Mucosa of rectum (tissue), 2 donors: Measurements from ENCODE around the gene PDZRN4.
A peak's percentile ranks its signal among the peaks of the same experiment; 100 is the strongest.
"Not testable (repeated sequence)": the region's sequence is repeated elsewhere in the genome, so short reads cannot be mapped to it uniquely, and the experiment has no call there.

ENCODE experiments used
- H3K27ac ChIP-seq, 2 donors: one replicate each; pipeline ENCODE4 v1.7.0; 2013; ENCODE audit warnings: inconsistent platforms in 2 of 2, low read depth in 2 of 2, low read length in 2 of 2
- H3K27me3 ChIP-seq, 2 donors: one replicate each; pipeline ENCODE4 v1.7.0; 2013; ENCODE audit warnings: low read length in 2 of 2; ENCODE audit not compliant: control insufficient read depth in 2 of 2, insufficient read depth in 2 of 2
- H3K36me3 ChIP-seq, 2 donors: one replicate each; pipeline ENCODE4 v1.7.0; 2013; ENCODE audit warnings: low read length in 2 of 2; ENCODE audit not compliant: control insufficient read depth in 2 of 2, insufficient read depth in 2 of 2
- H3K4me1 ChIP-seq, 2 donors: one replicate each; pipeline ENCODE4 v1.7.0; 2013; ENCODE audit warnings: low read length in 2 of 2, mild to moderate bottlenecking in 1 of 2; ENCODE audit not compliant: control insufficient read depth in 2 of 2, insufficient read depth in 2 of 2
- H3K4me3 ChIP-seq, 2 donors: one replicate each; pipeline ENCODE4 v1.7.0; 2013; ENCODE audit warnings: low read length in 2 of 2
- H3K9ac ChIP-seq, 2 donors: one replicate each; pipeline ENCODE4 v1.7.0; 2013; ENCODE audit warnings: low read length in 2 of 2, low read depth in 1 of 2, mild to moderate bottlenecking in 1 of 2
- H3K9me3 ChIP-seq, 2 donors: one replicate each; pipeline ENCODE4 v1.7.0; 2013; ENCODE audit warnings: low read length in 2 of 2; ENCODE audit not compliant: control insufficient read depth in 2 of 2
- donor health status: healthy.
- donor health status: Normal muscosa, but diverticular disease.

PDZRN4 gene

GRCh38 chr12:41186026-41186425, 2.1 kb upstream of the PDZRN4 start:
- no peaks in the 10 kb centered on the region for H3K36me3 ChIP-seq
- no peaks in the 10 kb centered on the region for H3K9me3 ChIP-seq
- peaks cover 0 to 2% of the 10 kb centered on the region in 2 donors for H3K4me1 ChIP-seq
- no peak overlapping the region for H3K27ac ChIP-seq
- no peak overlapping the region for H3K9ac ChIP-seq
- H3K27me3 ChIP-seq = peaks cover 11 to 14% of the 10 kb centered on the region in 2 donors
- no peak overlapping the region for H3K4me3 ChIP-seq

GRCh38 chr12:41188841-41189394, 798 bp downstream of the PDZRN4 start:
- no peaks in the 10 kb centered on the region for H3K9me3 ChIP-seq
- peaks cover 11 to 14% of the 10 kb centered on the region in 2 donors for H3K27me3 ChIP-seq
- H3K4me1 ChIP-seq = peaks cover 0 to 2% of the 10 kb centered on the region in 2 donors
- H3K9ac ChIP-seq = no peak overlapping the region
- H3K27ac ChIP-seq = peak overlapping the region; percentile 36 to 49
- no peaks in the 10 kb centered on the region for H3K36me3 ChIP-seq
- peak overlapping the region; percentile 3 to 64 for H3K4me3 ChIP-seq

GRCh38 chr12:41189395-41190251, 1.5 kb downstream of the PDZRN4 start:
- Histone ChIP-seq H3K9me3 (no peaks in the 10 kb centered on the region), H3K27ac (peak overlapping the region; percentile 36 to 49), H3K27me3 (peaks cover 11 to 14% of the 10 kb centered on the region in 2 donors), H3K36me3 (no peaks in the 10 kb centered on the region), H3K4me1 (peaks cover 0 to 2% of the 10 kb centered on the region in 2 donors), H3K4me3 (peak overlapping the region; percentile 36 to 64), H3K9ac (no peak overlapping the region)

GRCh38 chr12:41190338-41190737, 2.2 kb downstream of the PDZRN4 start:
- Histone ChIP-seq H3K27ac (no peak overlapping the region), H3K36me3 (no peaks in the 10 kb centered on the region)

GRCh38 chr12:41191549-41191948, 3.4 kb downstream of the PDZRN4 start:
- H3K27me3 ChIP-seq = peaks cover 11 to 14% of the 10 kb centered on the region in 2 donors
- not testable (repeated sequence) for H3K4me3 ChIP-seq, H3K9me3 ChIP-seq, H3K27ac ChIP-seq, H3K36me3 ChIP-seq, H3K4me1 ChIP-seq, H3K9ac ChIP-seq

More at GRCh38 chr12:41190338-41190737, 2.2 kb downstream of the PDZRN4 start:
- H3K4me1 ChIP-seq = peaks cover 0 to 2% of the 10 kb centered on the region in 2 donors
- no peaks in the 10 kb centered on the region for H3K9me3 ChIP-seq
- H3K4me3 ChIP-seq = peak overlapping the region in 1 of 2 donors; percentile 64
- peaks cover 11 to 14% of the 10 kb centered on the region in 2 donors for H3K27me3 ChIP-seq
- no peak overlapping the region for H3K9ac ChIP-seq

GRCh38 chr12:41193311-41193710, 5.2 kb downstream of the PDZRN4 start:
- H3K36me3 ChIP-seq = no peaks in the 10 kb centered on the region
- H3K9me3 ChIP-seq = no peaks in the 10 kb centered on the region
- no peak overlapping the region for H3K27ac ChIP-seq
- peaks cover 7 to 11% of the 10 kb centered on the region in 2 donors for H3K27me3 ChIP-seq
- H3K4me1 ChIP-seq = peaks cover 0 to 2% of the 10 kb centered on the region in 2 donors
- H3K9ac ChIP-seq = no peak overlapping the region
- no peak overlapping the region for H3K4me3 ChIP-seq

- H3K36me3 ChIP-seq = no peaks in the 10 kb centered on the region
- no peaks in the 10 kb centered on the region for H3K4me1 ChIP-seq
- H3K9ac ChIP-seq = no peak overlapping the region
- no peak overlapping the region for H3K4me3 ChIP-seq
- no peaks in the 10 kb centered on the region for H3K9me3 ChIP-seq
- H3K27ac ChIP-seq = no peak overlapping the region
- no peaks in the 10 kb centered on the region for H3K27me3 ChIP-seq
These were observed 13.9 kb downstream of the PDZRN4 start for GRCh38 chr12:41202051-41202450.

GRCh38 chr12:41205070-41205709, 17.1 kb downstream of the PDZRN4 start:
- Histone ChIP-seq H3K9me3 (no peaks in the 10 kb centered on the region), H3K27me3 (no peaks in the 10 kb centered on the region), H3K36me3 (no peaks in the 10 kb centered on the region), H3K4me1 (no peaks in the 10 kb centered on the region), H3K4me3 (peak overlapping the region in 1 of 2 donors; percentile 49), H3K27ac (no peak overlapping the region), H3K9ac (no peak overlapping the region)

- Histone ChIP-seq H3K4me3 (no peak overlapping the region), H3K9ac (no peak overlapping the region), H3K27ac (no peak overlapping the region), H3K4me1 (no peaks in the 10 kb centered on the region), H3K36me3 (no peaks in the 10 kb centered on the region), H3K9me3 (no peaks in the 10 kb centered on the region), H3K27me3 (no peaks in the 10 kb centered on the region)
These were observed 18.2 kb downstream of the PDZRN4 start for GRCh38 chr12:41206298-41206697.

- Histone ChIP-seq H3K27me3 (no peaks in the 10 kb centered on the region), H3K4me3 (no peak overlapping the region), H3K36me3 (no peaks in the 10 kb centered on the region), H3K4me1 (no peaks in the 10 kb centered on the region), H3K9me3 (no peaks in the 10 kb centered on the region), H3K27ac (no peak overlapping the region), H3K9ac (no peak overlapping the region)
These were observed 23.3 kb downstream of the PDZRN4 start for GRCh38 chr12:41211448-41211847.
